IPS-11a (cell line): ENCODE data around the gene ARL15.
"Not testable (repeated sequence)": the region's sequence is repeated elsewhere in the genome, so short reads cannot be mapped to it uniquely, and the experiment has no call there.

ENCODE experiments used
- H3K4me3 ChIP-seq: one replicate; pipeline ENCODE4 v1.5.1; 2013; ENCODE audit warnings: low read depth, low read length, control low read depth

ARL15 gene

GRCh38 chr5:54103871-54104270 lies 206.5 kb downstream of the ARL15 start:
- no peak overlapping the region for H3K4me3 ChIP-seq

- H3K4me3 ChIP-seq, result no peak overlapping the region
These were observed 212.1 kb downstream of the ARL15 start for GRCh38 chr5:54098267-54098666.

GRCh38 chr5:54095969-54096368 lies 214.4 kb downstream of the ARL15 start:
- H3K4me3 ChIP-seq, result no peak overlapping the region

DNA sequence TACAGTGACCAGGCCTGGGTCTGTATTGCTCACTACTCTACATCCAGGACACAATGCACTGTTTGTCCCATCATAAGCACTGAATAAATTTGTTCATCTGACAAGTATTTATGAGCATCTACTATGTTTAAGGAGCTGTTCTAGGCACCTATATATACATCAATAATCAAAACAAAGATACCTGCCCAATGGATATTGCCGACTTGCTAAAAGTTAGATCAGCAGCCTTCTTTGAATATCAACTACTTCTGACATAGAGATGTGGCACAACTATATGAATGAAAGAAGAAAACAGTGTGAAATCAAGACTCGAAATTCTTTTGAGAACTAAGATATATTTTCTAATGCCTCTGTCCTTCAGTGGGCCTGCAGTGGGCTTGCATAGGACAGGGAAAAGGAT lies 215.7 kb downstream of the ARL15 start:
- H3K4me3 ChIP-seq, result no peak overlapping the region

- H3K4me3 ChIP-seq, result no peak overlapping the region
These were observed 216.5 kb downstream of the ARL15 start for GRCh38 chr5:54093861-54094260.

GRCh38 chr5:54093081-54093492 lies 217.3 kb downstream of the ARL15 start:
- no peak overlapping the region for H3K4me3 ChIP-seq

- no peak overlapping the region for H3K4me3 ChIP-seq
These were observed 218.9 kb downstream of the ARL15 start for GRCh38 chr5:54091307-54092130.

DNA sequence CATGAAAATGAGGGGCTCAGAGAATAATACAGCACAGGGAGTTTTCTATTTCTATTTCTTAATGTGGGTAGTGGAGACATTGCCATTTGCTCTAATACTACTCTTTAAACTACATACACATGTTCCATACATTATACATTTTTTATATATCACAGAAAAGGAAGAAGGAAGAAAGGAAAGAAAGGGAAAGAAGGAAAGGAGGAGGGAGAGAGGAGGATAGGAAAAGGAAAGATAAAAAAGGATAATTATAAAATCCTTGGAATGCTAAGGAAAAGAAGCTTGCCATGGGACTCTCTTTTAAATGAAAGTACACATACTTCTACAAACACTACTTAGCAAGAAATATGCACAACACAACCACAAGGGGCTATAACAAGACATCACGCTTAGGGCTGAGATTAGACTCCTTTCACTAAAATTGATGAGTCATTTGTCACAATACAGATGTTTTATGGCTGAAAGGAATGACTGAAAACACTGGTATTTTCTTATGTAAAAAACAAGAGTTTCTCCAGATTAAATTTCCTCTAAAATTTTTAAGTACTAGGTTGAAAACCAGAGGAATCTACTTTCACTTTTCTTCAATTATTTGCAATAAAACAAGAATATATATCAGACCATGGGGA lies 219.8 kb downstream of the ARL15 start:
- H3K4me3 ChIP-seq, result no peak overlapping the region

GRCh38 chr5:54088081-54088480 lies 222.3 kb downstream of the ARL15 start:
- H3K4me3 ChIP-seq, result no peak overlapping the region

- H3K4me3 ChIP-seq, result no peak overlapping the region
These were observed 222.9 kb downstream of the ARL15 start for GRCh38 chr5:54087436-54087835.

DNA sequence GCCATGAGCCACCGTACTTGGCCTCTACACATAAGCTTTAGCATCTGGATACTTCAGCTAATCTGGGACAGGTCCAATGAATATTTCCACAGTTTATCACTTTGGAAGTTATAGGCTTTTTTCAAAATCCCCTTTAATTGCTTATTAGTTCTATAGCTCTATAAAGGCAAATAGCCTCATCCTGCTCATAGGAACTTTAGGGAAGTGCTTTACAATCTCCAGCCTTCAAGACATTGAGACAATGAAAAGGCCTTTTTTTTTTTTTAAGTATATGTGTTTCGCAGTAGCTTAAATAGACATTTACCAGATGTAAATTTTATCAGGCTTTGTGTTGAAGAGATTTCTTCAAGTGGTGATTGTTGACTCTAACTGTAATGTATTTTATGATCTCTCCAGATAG lies 224.2 kb downstream of the ARL15 start:
- H3K4me3 ChIP-seq, result no peak overlapping the region

DNA sequence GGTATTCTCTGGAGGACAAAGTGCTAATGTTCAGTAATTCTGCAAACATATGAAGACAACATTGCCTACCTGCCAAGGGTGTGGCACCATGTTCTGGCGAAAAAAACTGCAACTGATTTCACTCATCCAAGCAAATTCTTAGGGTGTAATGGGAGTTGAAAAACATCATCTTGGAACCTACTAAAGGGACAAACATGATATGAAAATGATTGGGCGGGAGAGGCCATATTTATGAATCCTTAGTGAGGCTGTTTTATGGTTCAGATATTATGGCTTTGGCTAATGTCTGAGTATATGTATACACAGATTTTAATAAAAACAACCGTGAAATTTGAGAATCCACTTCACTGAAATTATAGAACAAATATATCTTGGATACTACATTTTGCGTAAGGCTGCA lies 225.7 kb downstream of the ARL15 start:
- H3K4me3 ChIP-seq, result no peak overlapping the region

GRCh38 chr5:54083851-54084250 lies 226.5 kb downstream of the ARL15 start:
- H3K4me3 ChIP-seq, result no peak overlapping the region

DNA sequence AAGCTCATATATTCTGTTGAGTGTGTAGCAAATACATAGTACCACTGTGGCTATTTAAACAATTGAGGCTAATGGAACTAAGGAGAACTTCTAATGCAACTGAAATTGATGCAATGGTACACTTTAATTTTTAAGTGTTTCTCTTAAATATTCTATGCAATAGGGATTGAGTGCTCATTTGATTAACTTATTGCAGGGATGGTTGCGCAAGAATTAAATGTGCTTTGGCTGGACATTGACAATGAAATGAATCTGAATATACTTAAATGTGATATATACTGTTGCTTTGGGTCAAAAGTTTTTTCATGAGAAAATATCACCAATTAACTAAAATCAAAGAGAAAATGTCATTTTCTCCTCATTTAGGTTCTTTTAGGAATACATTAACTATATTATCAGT lies 227.1 kb downstream of the ARL15 start:
- no peak overlapping the region for H3K4me3 ChIP-seq

DNA sequence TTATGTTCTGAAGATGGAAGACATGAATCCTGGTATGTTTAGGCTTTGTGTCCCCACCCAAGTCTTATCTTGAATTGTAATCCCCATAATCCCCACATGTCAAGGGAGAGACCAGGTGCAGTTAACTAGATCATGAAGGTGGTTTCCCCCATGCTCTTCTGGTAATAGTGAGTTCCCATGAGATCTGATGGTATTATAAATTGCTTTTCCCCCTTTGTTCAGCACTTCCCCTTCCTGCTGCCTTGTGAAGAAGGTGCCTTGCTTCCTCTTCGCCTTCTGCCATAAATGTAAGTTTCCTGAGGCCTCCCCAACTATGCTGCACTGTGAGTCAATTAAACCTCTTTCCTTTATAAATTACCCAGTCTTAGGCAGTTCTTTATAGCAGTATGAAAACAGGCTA lies 229.0 kb downstream of the ARL15 start:
- H3K4me3 ChIP-seq, result no peak overlapping the region

DNA sequence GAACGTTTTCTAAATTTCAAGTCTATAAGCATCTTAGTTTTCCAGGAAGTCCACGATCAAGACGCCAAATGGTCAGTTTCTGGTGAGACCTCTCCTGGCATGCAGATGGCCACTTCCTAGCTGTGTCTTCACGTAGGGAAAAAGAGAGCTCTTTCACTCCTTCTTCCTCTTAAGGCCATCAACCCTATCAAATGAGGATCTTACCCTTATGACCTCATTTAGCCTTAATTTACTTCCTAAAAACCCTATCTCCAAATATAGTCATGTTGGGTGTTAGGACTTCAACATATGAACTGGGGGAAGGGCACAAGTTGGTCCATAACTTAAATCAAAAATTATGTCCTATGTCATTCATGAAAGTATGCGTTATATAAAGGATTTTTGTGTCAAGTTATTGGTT lies 229.5 kb downstream of the ARL15 start:
- no peak overlapping the region for H3K4me3 ChIP-seq

DNA sequence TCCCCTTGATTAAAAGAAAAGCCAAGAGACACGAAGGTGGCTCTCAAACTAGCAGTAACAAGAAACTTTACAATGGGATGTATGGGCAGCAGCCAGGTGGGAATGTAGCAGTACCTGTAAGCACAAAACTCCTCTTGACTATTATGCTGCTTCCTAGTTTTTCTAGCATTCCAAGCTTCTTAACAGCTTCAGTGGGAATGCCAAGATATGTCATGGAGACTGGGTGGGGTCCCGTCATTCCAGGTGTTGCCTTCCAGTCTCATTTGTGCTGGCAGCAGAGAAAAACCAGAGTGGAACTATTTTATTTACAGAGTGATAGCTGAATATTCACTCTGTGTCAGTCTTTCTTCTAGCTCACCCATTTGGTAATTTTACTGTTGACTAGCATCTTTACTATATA lies 236.6 kb downstream of the ARL15 start:
- no peak overlapping the region for H3K4me3 ChIP-seq

- H3K4me3 ChIP-seq, result no peak overlapping the region
These were observed 237.2 kb downstream of the ARL15 start for GRCh38 chr5:54073131-54073530.

GRCh38 chr5:54066433-54066832 lies 243.9 kb downstream of the ARL15 start:
- H3K4me3 ChIP-seq, result no peak overlapping the region

DNA sequence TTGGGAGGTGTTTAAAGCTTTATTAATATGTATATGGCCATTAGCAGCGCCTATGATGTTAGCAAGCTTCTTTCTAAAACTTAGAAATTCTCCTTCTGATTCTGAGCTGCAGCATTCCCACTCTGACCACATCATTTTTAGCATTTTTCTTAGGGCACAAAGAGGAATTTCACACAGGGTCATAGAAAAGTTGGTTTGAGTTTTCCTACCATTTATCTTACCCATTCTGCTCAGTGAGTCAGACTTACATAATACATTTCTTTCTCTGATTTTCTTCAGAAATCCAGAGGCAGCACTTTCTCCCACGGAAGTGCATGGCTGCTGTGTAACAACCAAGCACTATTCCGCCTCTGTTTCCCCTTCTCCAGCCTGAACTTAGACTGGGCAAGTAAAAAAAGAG lies 246.6 kb downstream of the ARL15 start:
- H3K4me3 ChIP-seq, result no peak overlapping the region

DNA sequence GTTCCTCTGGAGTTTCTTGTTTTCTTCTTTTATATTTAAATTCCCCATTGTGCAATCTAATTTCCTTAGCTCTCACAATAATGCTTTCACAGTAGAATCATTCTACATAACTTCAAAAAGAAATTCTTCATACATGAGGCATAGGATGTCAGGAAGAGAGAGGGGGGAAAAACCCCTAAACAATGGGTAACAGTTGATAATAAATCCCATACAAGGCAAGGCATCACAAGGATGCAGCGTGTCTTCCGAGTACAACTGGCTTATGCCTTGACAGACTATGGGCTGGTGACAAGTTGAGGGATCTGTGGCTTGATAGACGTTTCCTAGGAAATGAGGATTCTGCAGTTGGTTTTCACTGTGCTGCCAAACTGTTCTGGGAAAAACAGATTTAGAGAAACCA lies 247.4 kb downstream of the ARL15 start:
- H3K4me3 ChIP-seq, result no peak overlapping the region

DNA sequence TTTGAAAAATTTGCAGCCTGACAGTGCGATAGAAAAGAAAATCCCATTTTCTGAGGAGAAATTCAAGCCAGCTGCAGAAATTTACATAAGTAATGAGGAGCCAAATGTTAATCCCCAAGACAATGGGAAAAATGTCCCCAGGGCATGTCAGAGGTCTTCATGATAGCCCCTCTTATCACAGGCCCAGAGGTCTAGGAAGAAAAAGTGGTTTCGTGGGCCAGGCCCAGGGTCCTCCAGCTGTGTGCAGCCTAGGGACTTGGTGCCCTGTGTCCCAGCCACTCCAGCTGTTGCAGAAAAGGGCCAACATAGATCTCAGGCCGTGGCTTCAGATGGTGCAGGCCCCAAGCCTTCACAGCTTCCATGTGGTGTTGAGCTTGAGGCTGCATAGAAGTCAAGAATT lies 249.5 kb downstream of the ARL15 start:
- H3K4me3 ChIP-seq, result not testable (repeated sequence)

- H3K4me3 ChIP-seq, result no peak overlapping the region
These were observed 260.4 kb downstream of the ARL15 start for GRCh38 chr5:54049963-54050362.
